ELF-1 (cell line): ENCODE data around the gene SFTPB.
"Not testable (repeated sequence)": the region's sequence is repeated elsewhere in the genome, so short reads cannot be mapped to it uniquely, and the experiment has no call there.

Experiments used
- DNase-seq: peaks from one replicate; pipeline ENCODE4 v3.0.0-alpha.2; 2016; ENCODE audit warnings: low read depth, low spot score

Gene SFTPB

DNA sequence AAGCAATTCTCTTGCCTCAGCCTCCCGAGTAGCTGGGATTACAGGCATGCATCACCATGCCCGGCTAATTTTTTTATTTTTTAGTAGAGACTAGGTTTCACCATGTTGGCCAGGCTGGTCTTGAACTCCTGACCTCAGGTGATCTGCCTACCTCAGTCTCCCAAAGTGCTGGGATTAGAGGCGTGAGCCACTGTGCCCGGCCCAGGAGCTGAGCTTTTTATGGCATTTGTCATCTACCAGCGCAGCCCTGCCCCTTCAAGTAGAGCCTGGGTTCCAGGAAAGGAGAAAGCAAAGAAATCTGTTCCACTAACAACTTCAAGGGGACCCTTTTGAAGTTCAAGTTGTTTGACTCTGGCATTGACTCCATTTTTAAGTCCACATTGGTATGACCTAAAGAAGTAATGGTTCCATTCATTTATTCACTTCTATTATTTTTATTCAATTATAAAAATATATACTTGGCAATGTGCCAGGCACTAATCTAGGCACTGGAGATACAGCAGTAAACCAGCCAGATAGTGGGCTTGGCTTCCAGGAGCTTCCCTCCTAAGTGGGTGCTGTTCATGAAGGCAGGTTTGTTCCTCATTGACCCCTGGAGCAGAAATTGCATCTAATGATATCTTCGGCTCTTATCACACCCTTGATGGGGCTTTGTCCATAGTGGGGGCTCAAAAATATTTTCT is 8.0 kb upstream of the SFTPB start:
- DNase-seq: no peak

- no peak for DNase-seq
Measured at GRCh38 chr2:85675427-85675826, 7.4 kb upstream of the SFTPB start.

DNA sequence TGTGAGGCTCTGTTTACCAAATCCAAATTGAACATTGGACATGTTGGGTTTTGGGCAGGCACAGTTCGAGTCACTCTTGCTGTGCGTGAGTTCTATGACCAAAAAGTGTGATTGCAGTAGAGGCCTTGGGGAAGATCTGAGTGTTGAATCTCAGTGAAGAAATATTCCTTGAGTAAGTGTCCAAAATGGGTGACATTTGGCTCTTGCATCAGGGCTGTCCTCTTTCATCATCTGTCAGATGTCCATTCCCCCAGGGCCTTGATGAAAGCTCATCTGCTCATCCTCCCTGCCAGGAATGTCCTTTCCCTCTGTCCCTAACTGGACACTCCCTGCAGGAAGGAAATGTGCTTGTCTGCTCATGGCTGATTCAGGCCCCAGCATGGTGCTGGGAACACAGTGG is 6.4 kb upstream of the SFTPB start:
- no peak for DNase-seq

DNA sequence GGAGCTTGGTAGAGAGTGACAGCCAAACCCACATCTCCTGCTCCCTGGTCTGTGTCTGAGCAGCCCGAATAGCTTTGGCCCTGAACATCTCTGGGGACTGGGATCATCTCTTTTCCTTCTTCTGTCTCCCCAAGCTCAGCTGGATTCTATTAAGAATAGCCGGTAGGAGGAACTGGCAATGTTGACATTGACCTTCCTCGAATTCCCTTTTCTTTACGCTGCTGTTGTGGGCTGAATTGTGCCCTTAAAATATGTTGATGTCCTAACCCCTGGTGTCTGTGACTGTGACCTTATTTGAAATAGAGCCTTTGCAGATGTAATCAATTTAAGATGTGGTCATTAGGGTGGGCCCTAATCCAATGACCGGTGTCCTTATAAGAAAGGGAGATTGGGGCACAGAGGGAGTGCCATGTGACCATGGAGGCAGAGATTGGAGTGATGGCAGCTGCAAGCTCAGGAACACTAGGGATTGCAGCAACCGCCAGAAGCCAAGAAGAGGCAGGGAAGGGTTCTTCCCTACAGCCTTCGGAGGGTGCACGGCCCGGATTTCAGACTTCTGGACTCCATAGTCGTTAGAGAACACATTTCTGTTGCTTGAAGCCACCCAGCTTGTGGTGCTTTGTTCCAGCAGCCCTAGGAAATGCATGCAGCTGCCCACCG is 5.8 kb upstream of the SFTPB start:
- DNase-seq: no peak

- no peak for DNase-seq
Measured at GRCh38 chr2:85672456-85672855, 4.5 kb upstream of the SFTPB start.

- DNase-seq: not testable (repeated sequence)
Measured at GRCh38 chr2:85670416-85670815, 2.4 kb upstream of the SFTPB start.

GRCh38 chr2:85669549-85669948 is 1.6 kb upstream of the SFTPB start:
- DNase-seq: no peak

- no peak for DNase-seq
Measured at GRCh38 chr2:85668857-85669142, 801 bp upstream of the SFTPB start.

DNA sequence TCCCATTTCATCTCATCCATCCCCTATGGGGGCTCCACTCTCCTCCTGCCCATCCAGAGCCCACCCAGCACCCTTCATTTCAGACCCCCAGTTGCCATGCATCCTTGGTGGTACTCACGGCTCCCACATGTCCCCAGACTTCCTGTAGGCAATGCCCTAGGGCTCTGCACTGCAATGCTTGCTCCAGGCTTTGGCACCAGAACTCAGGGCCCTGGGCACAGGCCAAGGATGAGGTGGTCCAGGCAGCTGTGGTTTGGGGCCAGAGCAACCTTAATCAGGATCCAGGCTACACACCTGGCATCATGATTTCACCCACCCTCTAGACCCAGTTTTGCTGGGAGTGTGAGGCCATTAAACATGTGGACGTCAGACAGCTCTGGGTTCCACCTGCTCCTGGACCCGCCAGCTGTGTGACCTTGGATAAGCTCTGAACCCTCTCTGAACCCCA is 414 bp downstream of the SFTPB start:
- no peak for DNase-seq

- DNase-seq: no peak
Measured at GRCh38 chr2:85666435-85667316, 1.3 kb downstream of the SFTPB start.

DNA sequence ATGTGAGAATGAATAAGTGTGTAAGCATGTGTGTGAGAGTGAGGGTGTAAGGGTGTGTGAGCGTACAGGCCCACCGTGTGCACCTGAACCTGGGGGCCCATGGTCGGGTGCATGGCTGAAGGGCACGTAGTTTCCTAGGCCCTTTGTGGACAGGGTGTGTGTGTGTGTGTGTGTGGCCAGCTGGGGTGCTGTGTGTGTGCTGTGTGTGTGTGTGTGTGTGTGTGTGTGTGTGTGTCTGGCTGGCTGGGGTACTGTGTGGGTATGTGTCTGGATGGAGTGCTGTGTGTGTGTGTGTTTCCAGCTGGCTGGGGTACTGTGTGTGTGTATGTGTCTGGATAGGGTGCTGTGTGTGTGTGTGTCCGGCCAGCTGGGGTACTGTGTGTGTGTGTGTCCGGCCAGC is 2.0 kb downstream of the SFTPB start:
- no peak for DNase-seq

- DNase-seq: no peak
Measured at GRCh38 chr2:85665264-85665937, 2.6 kb downstream of the SFTPB start.

DNA sequence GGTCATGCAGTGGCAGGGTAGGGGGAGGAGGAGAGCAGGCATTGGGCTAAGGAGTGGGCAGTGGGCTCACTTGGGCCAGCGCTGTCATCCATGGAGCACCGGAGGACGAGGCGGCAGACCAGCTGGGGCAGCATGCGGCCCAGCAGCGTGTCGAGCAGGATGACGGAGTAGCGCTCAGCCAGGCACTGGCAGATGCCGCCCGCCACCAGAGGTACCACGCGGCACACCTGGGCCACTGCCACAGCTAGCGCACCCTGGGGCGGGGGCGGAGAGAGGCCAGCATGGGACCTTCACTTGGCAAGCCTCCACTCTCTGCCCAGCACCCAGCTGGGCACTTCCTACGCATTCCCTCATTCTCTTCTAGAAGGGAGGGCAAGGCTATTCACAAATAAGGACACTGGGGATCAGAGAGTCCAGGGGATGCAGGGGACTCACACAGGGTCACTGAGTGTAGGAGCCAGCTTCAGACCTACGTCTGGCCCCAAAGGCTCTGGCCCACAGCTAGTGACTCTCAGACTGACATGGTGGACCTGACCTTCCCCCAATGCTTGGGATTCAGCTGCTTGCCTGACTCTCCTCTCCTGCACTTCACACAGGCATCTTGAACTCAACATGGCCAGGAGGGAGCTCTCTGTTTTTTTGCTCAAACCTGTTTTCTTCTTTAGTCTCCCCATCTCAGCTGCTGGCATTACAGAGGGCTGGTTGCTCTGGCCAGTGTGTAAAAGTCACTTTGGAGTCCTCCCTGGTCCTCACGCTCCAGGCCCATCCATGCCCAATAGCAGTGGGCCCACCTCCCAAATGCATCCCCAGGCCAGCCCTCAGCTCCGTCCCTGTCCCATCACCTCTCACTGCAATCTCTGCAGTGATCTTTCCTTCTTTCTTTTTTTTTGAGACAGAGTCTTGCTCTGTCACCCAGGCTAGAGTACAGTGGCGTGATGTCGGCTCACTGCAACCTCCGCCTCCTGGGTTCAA is 4.1 kb downstream of the SFTPB start:
- DNase-seq: no peak

DNA sequence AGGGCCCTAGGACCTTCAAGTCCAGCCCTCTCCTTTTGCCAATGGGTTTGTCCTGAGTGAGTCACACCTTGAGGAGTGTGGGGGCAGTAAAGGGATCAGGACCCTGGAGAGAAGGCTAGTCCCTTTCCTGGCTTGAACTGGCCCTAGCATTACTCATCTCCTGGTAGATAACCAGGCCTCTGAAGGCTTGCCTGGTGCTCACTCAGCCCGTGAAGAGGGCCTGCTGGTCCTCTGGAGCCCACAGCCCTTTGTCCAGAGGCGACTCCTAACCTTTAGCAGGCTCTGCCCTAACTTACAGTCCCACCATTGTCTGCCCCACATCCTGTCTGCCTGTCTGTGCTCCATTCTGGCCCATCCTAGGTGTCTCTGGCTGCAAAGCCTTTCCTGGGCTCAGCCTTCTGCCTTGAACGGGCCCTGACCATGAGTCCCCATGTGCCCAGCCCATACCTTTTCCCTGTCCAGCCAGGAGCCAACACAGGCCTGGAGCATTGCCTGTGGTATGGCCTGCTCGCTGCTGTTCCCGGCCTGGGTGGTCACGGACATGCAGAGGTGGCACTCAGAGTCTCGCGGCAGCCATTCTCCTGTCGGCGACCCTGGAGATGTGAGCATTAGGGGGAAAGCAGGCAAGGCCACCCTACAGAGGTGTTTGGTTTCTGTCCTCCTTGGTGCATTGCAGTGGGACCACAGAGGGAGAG is 5.0 kb downstream of the SFTPB start:
- DNase-seq: peak; percentile 77

DNA sequence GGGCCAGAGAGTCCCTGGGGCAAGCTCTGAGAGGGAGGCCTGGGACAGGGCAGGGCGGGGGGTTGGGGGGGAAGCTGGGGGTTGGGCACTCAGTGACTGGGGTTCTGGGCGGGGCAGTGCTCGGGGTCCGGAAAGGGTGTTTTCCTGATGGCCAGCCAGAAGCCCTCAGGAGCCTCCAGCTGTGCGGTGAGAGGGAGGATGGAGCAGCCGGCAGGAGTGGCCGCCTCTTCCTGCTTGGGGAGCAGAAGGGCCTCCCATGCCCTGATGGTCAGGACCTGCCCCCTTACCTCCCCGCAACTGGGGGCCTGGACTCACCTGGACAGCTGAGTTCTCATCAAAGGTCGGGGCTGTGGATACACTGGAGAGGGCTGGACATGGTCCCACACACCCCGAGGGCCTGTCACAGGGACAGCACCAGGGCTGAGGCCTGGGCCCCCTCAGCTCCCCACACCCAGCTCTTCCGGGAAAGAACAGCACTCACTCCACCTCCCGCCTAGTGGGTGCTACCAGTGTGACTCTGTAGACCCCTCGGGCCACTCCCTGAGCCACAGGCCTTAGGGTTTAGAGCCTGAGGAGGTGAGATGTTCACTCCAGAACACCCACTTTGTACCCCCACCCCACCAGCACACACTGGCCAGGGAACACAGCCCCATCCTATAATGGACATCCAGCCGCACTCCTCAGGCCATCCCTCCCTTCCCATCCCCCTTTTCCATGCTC is 6.7 kb downstream of the SFTPB start:
- no peak for DNase-seq

DNA sequence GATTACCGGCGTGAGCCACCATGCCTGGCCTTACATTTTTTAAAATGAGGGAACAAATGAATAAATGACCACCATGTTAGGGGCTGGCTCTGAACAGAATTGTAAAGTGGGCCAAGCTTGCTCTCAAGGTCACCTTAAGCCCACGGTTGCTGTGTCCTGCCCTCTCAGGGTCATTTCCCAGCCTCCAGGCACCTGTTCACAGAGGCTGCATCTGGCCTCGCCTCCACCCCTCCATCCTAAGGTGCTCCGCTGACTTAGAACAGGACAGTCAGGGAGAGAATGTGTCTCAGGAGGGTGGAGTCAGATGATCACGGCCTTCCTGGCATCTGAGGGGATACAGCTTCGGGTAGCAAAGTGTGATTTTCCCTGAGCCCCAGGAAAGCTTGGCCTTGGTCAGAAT is 7.3 kb downstream of the SFTPB start:
- no peak for DNase-seq

DNA sequence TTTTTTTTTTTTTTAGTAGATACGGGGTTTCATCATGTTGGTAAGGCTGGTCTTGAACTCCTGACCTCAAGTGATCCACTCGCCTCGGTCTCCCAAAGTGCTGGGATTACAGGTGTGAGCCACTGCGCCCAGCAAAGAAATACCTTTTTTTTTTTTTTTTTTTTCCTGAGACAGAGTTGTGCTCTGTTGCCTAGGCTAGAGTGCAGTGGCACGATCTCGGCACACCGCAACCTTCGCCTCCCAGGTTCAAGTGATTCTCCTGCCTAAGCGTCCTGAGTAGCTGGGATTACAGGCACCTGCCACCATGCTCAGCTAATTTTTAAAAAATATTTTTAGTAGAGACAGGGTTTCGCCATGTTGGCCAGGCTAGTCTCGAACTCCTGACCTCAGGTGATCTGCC is 7.7 kb downstream of the SFTPB start:
- not testable (repeated sequence) for DNase-seq

GRCh38 chr2:85659324-85659981 is 8.5 kb downstream of the SFTPB start:
- DNase-seq: no peak

GRCh38 chr2:85657399-85657798 is 10.6 kb downstream of the SFTPB start:
- not testable (repeated sequence) for DNase-seq
